IMR-90 (cell line): ENCODE data around the gene TUBGCP2.

Source experiments
- BHLHE40 ChIP-seq: fragments of 150-350 bp; IDR thresholded peaks from 2 replicates; pipeline ENCODE4 v1.6.1; 2016; ENCODE audit warnings: mild to moderate bottlenecking, low read depth, low read length
- FOS ChIP-seq: fragments of 150-350 bp; IDR thresholded peaks from 2 replicates; pipeline ENCODE4 v1.6.1; 2016; ENCODE audit warnings: low read depth, low read length
- MAFK ChIP-seq: IDR thresholded peaks from 2 replicates; pipeline ENCODE4 v1.6.1; 2012; ENCODE audit warnings: low read depth, low read length, improper control_type of control experiment
- MAZ ChIP-seq: IDR thresholded peaks from 2 replicates; pipeline ENCODE4 v1.6.1; 2012; ENCODE audit warnings: low read depth, mild to moderate bottlenecking, low read length, improper control_type of control experiment, moderate library complexity, borderline replicate concordance
- NFE2L2 ChIP-seq: fragments of 150-350 bp; IDR thresholded peaks from 2 replicates; pipeline ENCODE4 v1.6.1; 2016; ENCODE audit warnings: low read depth, mild to moderate bottlenecking, low read length
- POLR2A ChIP-seq: IDR thresholded peaks from 2 replicates; pipeline ENCODE4 v1.6.1; 2012; ENCODE audit warnings: mild to moderate bottlenecking, low read depth, low read length
- RAD21 ChIP-seq: IDR thresholded peaks from 2 replicates; pipeline ENCODE4 v1.6.1; 2012; ENCODE audit warnings: low read length, improper control_type of control experiment
- RFX5 ChIP-seq: IDR thresholded peaks from 2 replicates; pipeline ENCODE4 v1.8.0; 2012; ENCODE audit warnings: low read depth, mild to moderate bottlenecking, low read length, moderate library complexity
- SMC3 ChIP-seq: fragments of 150-350 bp; IDR thresholded peaks from 2 replicates; pipeline ENCODE4 v1.6.1; 2016; ENCODE audit warnings: low read depth, mild to moderate bottlenecking, antibody characterized with exemption, low read length, moderate library complexity
- TF ChIP-seq, protein P1 (sequence below): conservative IDR thresholded peaks from 2 replicates; pipeline ENCODE4 v1.5.1; 2012; ENCODE audit warnings: mild to moderate bottlenecking, low read depth, low read length, improper control_type of control experiment
- TF ChIP-seq, protein P2 (sequence below): fragments of 150-350 bp; IDR thresholded peaks from 2 replicates; pipeline ENCODE4 v1.6.1; 2017; ENCODE audit warnings: mild to moderate bottlenecking, antibody characterized with exemption, low read length, low read depth

DNA sequence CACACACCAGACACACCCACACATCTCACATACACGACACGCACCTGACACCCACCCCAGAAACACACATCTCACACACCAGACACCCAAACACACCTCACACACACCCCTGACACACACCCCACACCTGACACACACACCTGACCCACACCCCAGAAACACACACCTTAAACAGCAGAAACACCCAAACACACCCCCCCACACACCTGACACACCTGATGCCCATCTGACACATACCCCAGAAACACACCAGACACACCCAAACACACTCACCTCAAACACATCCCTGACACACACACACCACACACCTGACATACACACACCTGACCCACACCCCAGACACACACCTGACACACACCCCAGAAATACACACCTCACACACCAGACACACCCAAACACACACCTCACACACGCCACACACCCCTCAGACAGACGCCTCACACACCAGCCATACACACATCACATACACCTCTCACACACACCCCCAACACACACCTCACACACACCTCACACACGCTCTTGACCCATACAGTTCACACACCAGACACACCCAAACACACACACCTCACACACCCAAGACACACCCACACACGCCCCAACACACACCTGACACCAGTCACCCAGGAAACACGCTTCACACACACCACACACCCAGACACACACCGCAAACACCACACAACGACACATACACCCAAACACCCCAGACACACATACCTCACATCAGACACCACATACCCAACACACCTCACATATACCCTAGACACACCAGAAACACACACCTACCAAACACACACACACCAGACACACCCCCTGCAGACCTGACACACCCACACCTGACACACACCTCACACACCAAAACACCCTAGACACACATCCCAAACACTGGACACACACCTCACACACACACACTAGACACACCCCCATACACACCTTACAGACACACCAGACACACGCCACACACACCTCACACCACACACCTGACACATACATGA, 29.7 kb upstream of the TUBGCP2 start:
- TF ChIP-seq, protein P1, sequence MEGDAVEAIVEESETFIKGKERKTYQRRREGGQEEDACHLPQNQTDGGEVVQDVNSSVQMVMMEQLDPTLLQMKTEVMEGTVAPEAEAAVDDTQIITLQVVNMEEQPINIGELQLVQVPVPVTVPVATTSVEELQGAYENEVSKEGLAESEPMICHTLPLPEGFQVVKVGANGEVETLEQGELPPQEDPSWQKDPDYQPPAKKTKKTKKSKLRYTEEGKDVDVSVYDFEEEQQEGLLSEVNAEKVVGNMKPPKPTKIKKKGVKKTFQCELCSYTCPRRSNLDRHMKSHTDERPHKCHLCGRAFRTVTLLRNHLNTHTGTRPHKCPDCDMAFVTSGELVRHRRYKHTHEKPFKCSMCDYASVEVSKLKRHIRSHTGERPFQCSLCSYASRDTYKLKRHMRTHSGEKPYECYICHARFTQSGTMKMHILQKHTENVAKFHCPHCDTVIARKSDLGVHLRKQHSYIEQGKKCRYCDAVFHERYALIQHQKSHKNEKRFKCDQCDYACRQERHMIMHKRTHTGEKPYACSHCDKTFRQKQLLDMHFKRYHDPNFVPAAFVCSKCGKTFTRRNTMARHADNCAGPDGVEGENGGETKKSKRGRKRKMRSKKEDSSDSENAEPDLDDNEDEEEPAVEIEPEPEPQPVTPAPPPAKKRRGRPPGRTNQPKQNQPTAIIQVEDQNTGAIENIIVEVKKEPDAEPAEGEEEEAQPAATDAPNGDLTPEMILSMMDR = no peak
- TF ChIP-seq MAFK = no peak
- no peak for TF ChIP-seq POLR2A
- no peak for TF ChIP-seq NFE2L2
- no peak for TF ChIP-seq FOS
- TF ChIP-seq RFX5 = no peak
- TF ChIP-seq BHLHE40 = no peak
- no peak for TF ChIP-seq RAD21
- no peak for TF ChIP-seq SMC3
- TF ChIP-seq MAZ = no peak
- TF ChIP-seq, protein P2, sequence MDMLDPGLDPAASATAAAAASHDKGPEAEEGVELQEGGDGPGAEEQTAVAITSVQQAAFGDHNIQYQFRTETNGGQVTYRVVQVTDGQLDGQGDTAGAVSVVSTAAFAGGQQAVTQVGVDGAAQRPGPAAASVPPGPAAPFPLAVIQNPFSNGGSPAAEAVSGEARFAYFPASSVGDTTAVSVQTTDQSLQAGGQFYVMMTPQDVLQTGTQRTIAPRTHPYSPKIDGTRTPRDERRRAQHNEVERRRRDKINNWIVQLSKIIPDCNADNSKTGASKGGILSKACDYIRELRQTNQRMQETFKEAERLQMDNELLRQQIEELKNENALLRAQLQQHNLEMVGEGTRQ = no peak
